IPS DF 19.7 (cell line): ENCODE data around the gene FRYL.
"Not testable (repeated sequence)": the region's sequence is repeated elsewhere in the genome, so short reads cannot be mapped to it uniquely, and the experiment has no call there.

Experiments
- DNase-seq: peaks from one replicate; pipeline ENCODE4 v3.0.0-alpha.2; 2013; ENCODE audit warnings: low read depth, low spot score

The FRYL gene

DNA sequence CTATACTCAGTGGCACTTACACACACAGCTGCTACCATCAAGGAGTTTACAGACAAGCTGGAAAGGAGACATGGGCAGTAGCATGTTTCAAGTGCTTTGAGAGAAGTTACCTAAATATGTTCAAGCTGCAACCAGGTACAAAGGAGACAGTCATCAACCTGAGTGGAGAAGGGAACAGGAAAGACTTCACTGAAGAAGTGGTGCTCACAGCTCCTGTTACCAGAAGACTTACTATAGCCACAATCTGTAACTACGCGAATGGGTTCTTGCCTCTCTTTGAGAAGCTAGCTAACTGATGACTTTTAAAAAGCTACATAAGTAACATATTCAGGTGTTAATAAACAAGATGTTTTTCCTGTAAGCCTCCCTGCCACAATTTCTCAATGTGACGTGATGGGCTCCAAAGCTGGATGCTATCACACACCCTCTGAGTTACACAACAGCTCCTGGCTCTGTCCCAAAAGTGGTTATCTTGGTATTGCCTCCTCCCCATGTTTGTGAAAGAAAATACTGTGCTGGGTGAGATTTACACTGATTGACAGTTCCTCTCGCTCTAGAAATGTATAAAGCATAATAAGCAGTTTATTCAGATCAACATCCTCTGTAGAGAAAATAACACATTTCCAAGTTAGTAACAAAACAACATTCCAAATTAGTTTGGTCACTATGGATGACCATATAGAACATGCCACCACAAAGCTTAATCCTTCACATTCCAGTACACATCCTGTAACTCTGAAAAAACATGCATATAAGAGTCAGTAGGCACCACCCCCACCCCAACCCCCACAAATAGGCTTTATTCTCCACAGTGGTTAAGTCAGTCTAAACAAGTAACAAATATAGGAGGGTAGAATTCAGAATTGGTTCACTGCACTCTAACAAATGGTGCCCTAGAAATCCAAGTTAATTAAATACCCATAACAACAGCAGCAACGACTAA lies 81.8 kb downstream of the FRYL start:
- no peak for DNase-seq

DNA sequence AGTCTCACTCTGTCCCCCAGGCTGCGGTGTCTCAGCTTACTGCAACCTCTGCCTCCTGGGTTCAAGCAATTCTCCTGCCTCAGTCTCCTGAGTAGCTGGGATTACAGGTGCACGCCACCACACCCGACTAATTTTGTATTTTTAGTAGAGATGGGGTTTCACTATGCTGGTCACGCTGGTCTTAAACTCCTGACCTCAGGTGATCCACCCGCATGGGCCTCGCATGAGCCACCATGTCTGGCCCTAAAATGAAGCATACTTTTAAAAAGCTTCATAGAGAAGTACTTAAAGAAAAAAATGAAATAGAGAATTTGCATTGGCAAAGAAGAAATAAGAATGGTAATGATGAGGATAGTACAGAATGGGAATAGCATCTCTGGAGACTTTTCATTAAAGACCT lies 82.6 kb downstream of the FRYL start:
- not testable (repeated sequence) for DNase-seq

DNA sequence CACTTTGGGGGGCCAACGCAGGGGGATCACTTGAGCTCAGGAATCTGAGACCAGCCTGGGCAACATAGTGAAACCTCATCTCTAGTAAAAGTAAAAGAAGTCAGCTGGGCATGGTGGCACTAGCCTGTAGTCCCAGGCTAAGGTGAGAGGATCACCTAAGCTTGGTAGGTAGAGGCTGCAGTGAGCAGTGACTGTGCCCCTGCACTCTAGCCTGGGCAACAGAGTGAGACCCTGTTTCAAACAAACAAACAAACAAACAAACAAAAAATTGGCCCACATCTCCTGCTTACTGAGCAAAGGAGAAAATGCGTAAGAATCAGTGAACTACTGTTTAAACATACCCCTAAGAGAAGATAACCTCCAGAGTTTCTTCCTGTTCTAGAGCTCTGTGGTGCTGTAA lies 85.3 kb downstream of the FRYL start:
- no peak for DNase-seq

DNA sequence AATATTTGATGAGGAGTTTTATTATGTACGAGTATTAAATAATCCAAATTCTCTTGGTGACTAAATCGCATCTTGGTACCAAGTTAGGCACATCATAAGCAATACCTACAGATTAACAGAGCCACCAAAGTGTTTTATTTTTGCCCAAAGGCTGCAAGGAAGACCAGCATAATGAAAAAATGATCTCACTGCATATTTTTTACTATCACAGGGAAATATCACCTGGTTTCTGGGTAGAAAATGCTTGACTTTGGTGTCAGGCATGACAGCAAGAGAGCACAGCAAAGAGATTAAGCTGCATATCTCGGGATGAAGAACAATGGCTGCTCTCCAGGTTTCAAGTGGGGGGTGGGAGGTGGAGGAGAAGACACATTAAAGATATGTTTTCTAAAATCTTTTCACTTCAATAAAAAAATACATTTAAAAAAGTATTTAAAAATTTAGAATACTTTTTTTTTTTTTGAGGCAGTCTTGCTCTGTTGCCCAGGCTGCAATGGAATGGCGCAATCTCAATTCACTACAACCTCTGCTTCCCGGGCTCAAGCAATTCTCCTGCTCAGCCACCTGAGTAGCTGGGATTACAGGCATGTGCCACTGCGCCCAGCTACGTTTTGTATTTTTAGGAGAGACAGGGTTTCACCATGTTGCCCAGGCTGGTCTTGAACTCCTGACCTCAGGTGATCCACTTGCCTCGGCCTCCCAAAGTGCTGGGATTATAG lies 86.1 kb downstream of the FRYL start:
- DNase-seq: no peak

DNA sequence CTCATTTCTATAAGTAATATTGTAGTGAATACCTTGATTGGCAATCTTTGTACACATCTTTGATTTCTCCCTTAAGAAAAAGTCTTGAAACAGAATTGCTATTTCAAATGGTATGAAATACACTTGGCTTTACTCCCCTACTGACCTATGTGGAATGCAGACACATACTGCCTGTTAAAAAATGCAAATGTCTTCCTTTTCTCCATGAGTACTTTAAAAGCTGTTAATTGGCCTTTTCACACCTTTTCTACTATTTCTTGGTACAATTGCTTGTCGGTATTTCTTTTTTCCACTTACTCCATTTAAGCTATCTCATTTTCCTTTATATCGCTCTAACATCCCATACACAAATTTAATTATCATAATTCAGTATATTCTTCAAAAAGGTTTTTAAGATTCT lies 87.2 kb downstream of the FRYL start:
- DNase-seq: no peak

DNA sequence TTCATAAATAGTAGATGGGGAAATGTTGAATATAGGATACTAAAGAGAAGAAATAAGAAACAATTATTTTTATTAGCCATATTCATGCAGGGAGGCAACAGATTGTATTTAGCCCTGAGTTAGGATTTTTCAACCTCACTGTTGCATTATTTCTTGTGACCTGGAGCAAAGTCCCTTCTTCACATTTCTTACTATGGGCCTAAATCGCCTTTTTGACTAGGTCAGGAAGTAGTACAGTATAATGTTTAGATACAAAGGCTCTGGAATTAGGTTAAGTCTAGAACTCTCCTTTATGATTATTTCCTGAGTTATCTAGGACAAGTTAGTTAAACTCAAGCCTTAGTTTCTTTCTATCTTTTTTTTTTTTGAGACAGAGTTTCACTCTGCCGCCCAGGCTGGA lies 88.0 kb downstream of the FRYL start:
- DNase-seq: no peak

DNA sequence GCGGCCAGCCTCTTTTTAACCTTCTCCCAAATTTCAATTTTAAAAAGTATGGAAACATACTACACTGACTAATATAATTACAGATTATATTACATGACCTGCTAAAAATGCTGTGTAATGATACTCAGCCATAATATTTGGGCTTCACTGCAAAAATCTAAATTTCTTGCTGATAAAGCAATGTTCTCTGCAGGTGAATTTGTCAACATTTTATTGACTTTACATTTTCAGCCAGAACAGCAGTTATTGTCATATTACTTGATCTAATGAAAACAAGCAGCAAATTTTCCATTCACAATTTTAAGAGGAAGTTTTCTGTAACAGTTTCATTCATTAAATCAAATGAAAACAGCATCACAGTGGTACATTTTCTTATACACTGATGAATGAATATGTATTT lies 91.1 kb downstream of the FRYL start:
- no peak for DNase-seq

DNA sequence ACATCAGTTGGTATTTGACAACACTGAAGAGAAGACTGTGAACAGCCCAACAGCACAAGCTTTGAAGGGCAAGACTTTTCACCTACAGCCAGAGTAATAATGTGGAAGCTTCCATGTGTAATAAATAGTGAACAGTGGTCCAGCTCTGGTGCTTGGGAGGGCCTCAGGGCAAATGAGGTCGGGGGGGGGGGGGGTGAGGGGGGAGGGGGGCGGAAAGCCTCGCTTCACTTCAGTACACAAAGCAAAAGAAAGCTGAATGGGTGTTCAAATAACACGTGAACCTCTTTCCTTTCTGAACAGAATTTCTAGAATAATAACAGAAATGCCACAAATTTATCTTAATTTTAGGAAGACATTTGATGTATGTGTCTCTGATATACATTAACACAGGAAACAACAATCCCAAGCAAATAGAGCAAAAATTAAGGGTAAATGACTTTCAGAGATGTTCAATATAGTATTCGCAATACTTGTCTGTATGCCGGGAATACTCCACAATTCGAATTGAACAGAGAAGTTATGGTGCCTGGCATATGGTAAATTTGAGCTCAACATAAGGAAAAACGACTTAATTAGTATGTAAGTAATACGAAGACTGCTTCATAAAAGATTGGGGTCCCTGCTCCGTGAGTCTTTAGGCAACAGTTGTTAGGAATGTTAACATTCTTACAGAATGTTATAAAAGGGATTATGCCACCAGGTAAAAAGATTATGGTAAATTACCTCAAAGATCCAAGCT lies 92.6 kb downstream of the FRYL start:
- DNase-seq: no peak

DNA sequence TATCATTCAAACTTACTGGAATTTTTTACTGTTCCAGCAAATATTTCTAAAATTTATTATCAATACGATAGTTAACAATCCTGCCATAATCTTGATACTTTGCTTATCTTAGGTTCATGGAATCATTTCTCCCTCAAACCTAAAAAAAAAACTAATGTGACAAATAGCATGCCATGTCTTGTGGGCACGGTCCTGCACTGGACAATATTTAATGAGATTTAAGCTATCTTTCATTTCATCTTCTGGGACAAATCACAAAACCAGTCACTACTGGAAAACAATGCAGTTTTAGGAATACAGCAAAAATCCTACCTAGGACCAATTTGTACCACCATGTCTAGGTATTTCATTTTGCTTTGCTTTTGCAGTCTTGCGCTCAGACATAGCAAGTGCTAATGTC lies 93.7 kb downstream of the FRYL start:
- DNase-seq: no peak

DNA sequence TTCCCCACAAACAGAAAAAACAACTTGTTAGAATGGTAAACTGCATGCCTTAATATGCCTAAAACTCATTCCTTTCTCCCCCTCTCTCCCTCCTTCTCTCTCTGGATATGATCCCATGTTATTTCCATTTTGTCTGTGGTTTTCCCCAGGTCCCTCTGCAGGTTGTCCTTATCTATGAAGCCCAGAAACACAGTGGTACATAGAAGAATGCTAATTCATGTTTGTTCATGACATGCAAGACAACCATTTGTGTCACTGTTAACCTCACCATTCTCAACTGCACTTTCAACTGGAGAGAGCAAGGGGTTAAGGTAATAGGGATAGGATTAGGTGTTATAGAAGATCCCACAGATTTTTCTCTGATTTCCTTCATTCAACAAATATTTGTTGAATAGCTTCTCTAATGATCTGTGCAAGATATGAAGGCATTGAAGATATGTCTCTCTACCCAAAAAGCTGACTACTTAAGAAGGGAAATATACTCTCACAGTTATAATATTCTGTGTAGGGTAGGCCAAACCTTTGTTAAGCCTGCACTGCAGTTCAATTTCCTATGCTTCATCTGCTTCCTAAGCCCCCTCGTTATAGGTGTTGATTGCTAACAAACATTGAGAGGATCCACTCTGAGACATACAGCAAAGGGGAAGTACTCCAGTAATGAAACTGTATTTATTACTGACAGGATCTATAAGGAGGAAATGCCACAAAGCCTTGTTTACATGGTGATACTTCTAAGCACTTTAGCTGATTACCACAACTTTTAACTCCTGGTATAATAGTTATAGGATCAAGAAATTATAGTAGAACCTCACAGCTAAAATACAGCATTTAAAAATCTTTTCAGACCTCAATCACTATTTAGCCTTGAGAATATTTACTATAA lies 96.1 kb downstream of the FRYL start:
- DNase-seq: no peak

DNA sequence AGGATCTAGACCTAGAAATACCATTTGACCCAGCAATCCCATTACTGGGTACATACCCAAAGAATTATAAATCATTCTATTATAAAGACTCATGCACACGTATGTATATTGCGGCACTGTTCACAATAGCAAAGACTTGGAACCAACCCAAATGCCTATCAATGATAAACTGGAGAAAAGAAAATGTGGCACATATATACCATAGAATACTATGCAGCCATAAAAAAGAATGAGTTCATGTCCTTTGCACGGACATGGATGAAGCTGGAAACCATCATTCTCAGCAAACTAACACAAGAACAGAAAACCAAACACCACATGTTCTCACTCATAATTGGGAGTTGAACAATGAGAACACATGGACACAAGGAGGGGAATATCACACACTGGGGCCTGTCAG lies 97.2 kb downstream of the FRYL start:
- DNase-seq: not testable (repeated sequence)

DNA sequence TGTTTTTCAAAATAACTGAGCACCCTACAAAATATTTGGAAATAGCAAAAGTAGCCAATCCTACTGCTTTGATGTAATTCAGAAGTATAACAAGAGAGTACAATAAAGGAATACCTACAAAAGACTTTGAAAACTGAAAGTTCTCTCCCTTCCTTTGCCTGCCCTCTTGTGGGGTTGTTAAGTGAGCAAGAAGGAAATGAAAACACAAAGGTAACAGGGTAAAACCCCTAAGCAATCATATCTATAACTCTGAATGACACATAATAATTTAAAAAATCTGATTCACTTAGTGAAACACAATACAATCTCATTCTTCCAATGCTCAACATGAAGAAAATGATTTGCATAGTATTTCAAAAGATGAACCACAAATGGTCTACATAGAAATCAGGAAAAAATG lies 98.2 kb downstream of the FRYL start:
- DNase-seq: no peak

DNA sequence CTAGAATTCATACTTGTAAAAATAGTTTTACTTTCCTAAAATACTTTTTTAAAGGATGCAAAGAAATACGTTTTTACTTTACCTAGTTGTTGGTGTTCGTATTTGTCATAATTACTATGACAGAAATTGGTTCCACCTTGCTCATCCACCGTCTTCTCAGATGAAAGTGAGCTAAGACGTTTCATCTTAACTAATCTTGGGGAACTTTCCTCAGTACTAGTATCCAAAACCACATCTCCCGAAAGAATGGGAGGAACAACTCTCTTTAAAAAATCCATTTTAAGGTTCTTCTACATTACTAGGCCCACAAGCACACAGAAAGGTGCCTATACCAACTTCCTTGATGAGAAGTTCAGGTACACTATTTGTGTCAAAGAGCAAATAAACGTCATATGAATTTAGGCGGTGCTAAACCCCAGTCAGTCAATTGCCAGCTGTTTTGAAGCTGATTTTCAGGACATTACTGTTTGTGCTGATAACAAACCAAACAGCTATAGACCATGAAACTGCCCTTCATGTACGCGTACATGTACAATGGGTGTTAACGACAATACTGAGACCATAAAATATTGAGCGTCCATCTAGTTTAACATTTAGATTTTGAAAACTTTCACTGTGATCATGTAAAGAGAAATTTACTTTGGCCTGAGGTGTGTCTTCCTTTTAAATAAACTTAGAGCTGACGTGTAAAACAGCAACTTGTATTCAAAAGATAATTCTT lies 99.1 kb downstream of the FRYL start:
- no peak for DNase-seq

DNA sequence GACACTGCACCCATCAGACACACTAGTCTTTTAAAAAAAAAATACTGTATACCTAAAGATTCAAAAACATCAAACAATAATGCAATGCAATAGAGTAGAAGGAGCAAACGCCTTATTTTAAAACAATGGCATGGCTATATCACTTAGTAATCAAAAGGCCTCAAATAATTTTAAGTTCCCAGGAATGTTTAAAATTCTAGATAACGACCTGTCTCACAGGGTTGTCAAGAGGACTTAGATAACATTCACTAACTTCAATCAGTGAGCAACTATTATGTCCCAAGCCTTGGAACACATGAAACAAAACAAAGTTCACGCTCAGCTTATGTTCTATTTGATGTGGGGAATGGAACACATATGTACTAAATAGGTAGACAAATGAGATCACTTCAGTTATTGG lies 106.5 kb downstream of the FRYL start:
- no peak for DNase-seq

DNA sequence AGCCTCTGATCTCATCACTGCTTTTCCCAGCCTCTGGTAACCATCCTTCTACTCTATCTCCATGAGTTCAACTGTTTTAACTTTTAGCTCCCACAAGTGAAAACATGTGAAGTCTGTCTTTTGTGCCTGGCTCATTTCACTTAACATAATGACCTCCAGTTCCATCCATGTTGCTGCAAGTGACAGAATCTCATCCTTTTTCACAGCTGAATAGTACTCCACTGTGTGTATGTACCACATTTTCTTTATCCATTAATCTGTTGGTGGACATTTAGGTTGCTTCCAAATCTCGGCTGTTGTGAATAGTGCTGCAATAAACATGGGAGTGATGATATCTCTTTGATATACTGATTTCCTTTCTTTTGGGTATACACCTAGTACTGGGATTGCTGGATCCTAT lies 109.5 kb downstream of the FRYL start:
- DNase-seq: no peak

DNA sequence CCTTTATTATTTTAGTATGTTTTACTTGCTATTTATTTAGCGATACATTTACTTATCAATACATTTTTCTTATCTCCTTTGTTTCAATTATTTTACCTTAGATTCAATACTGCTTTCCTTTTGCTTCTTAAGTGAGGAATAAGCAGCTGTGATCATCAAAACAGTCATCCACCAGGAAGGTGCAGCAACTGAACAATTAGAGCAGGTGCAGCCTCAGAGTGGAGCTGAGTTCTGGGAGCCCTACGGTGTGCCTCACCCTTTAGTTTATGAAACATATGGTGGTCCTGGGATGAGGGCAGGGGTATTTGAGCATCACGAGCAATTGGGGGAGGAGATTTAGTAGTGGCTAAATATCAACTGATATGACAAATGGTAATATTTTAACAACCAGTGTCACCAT lies 111.0 kb downstream of the FRYL start:
- DNase-seq: no peak

DNA sequence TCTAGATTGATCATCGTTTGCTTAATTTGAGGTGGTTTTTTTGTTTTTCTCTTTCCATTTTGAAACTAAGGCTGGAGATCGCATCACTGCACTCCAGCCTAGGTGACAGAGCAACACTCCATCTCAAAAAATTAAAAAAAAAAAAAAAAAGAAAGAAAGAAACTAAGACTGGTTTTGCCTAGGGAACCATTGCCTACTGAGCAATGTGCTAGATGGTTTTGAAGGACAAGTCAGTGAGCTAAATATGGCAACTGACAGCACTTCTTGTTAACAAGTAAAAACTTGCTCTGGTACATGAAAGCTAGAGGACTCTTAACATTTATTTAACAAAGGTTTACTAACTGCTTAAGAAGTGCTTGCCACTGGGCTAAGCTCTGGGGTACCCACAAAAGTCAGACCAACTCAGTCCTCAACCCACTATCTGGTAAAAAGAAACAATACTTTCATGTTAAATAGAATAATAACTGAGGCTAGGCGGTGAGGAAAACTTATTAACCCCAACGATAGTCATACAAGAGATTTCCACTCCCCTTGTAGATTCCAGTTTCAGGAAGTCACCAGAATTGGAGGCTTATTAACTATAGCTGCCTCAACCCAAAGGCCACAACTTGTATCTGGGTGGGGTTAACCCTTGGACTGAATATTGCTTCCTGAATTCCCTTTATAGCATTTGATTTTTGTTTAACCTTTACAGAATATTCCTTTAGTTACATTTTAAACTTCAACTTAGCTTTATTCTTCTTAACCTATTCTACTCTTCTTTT lies 111.6 kb downstream of the FRYL start:
- DNase-seq: no peak

DNA sequence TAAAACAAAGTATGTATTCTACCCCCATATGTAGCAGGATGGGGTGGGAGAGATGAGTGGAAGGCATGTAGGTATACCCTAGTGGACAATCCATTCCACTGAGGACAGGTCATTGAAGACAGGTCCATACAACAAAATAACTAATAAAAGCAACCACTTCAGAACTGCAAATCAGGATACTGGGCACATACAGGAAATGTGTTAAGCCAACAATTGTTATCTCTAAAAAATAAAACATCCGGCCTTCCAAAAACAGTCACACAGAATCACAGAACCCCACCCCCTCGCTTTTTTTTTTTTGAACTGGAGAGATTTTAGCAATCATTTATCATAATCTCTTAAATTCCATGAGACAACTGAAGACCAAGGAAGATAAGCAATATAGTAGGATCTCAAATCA lies 112.9 kb downstream of the FRYL start:
- DNase-seq: no peak

DNA sequence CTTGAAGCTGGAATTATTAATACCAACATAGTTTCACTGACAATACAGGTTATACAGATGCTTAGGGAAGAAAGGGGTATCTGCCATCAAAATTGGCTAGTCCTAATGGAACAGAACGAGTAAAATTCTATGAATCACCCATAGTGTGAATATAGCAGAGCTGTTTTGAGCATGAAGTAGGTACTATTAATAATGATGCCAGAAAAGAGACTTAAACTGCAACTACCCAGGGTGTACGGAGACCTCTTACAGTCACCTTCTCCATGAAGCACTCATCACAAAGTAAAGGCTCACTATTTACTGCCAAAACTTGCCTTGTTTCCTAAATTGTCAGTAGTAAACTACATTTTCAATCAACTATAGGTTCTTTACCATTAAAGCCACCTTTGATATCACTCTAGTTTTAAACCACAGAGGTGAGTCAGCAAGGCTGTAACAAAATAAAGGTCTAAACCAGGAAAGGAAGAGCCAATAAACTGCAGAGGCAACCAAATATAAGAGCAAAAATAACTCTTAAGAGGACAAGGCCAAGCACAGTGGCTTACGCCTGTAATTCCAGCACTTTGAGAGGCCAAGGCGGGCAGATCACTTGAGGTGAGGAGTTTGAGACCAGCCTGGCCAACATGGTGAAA lies 114.4 kb downstream of the FRYL start:
- no peak for DNase-seq
